WTC11 (cell line): ENCODE measurements around the gene SLC16A13. TPM values are rescaled to one million over a fixed set of nuclear protein-coding genes. Genes with fewer than 3 reads are reported as not detected.

Experiments used
- ATAC-seq: fragments of 200-7000 bp; cut with Tn5 transposase; 2 replicates; pipeline ENCODE4 v1.10.0; 2021; ENCODE audit warnings: mild to moderate bottlenecking, moderate library complexity
- CTCF ChIA-PET: fragments of 300-600 bp; sonication (Branson Sonifier 250); formaldehyde crosslinking; loops from one replicate; lab custom pipeline; 2021; ENCODE audit warnings: antibody characterized with exemption; lab: Charles Lee
- POLR2A ChIA-PET: fragments of 350-600 bp; sonication (Branson Sonifier 250); formaldehyde crosslinking; loops from one replicate; lab custom pipeline; 2021; ENCODE audit warnings: antibody characterized with exemption; lab: Charles Lee
- DNase-seq: peaks from one replicate; pipeline ENCODE4 v3.0.0; 2021; ENCODE audit warnings: low spot score
- H3K27ac Mint-ChIP-seq: 2 replicates; pipeline ENCODE4 v1.8.0; 2021; ENCODE audit warnings: mixed read lengths
- H3K27me3 Mint-ChIP-seq: 2 replicates; pipeline ENCODE4 v1.8.0; 2021; ENCODE audit warnings: low read depth, mild to moderate bottlenecking, moderate library complexity, mixed read lengths
- H3K36me3 Mint-ChIP-seq: 2 replicates; pipeline ENCODE4 v1.8.0; 2021; ENCODE audit warnings: mixed read lengths
- H3K4me1 Mint-ChIP-seq: 2 replicates; pipeline ENCODE4 v1.8.0; 2022; ENCODE audit warnings: mixed read lengths
- H3K4me3 Mint-ChIP-seq: 2 replicates; pipeline ENCODE4 v1.8.0; 2021; ENCODE audit warnings: mild to moderate bottlenecking, moderate library complexity, mixed read lengths
- H3K9me3 Mint-ChIP-seq: 2 replicates; pipeline ENCODE4 v1.8.0; 2021; ENCODE audit warnings: mixed read lengths
- CBFB ChIP-seq: sonication (generic); formaldehyde crosslinking; IDR thresholded peaks from 2 replicates; pipeline ENCODE4 v1.8.1; 2022; ENCODE audit warnings: mild to moderate bottlenecking, low read depth, missing genetic modification reagents
- ELF4 ChIP-seq: sonication (generic); formaldehyde crosslinking; IDR thresholded peaks from 2 replicates; pipeline ENCODE4 v1.8.1; 2022; ENCODE audit warnings: low read depth, mild to moderate bottlenecking, moderate library complexity, missing genetic modification reagents
- GRHL2 ChIP-seq: fragments of 250-450 bp; sonication (Bioruptor Pico); IDR thresholded peaks from 2 replicates; pipeline ENCODE4 v1.8.0; 2022; ENCODE audit warnings: mild to moderate bottlenecking, moderate library complexity; ENCODE audit not compliant: insufficient replicate concordance, severe bottlenecking
- HMGA2 ChIP-seq: fragments of 250-450 bp; sonication (Bioruptor Pico); IDR thresholded peaks from 2 replicates; pipeline ENCODE4 v1.4.0; 2021; ENCODE audit warnings: mild to moderate bottlenecking, moderate library complexity
- JAZF1 ChIP-seq: fragments of 250-450 bp; sonication (Bioruptor Pico); IDR thresholded peaks from 2 replicates; pipeline ENCODE4 v1.9.0; 2021; ENCODE audit warnings: moderate library complexity, mild to moderate bottlenecking, inconsistent platforms
- MYBL2 ChIP-seq: sonication (generic); formaldehyde crosslinking; IDR thresholded peaks from 2 replicates; pipeline ENCODE4 v1.8.1; 2023; ENCODE audit warnings: mild to moderate bottlenecking, moderate library complexity, missing genetic modification reagents
- NFE2L1 ChIP-seq: sonication (generic); formaldehyde crosslinking; IDR thresholded peaks from 2 replicates; pipeline ENCODE4 v1.8.1; 2023; ENCODE audit warnings: missing genetic modification reagents
- NR2C2 ChIP-seq: sonication (generic); formaldehyde crosslinking; IDR thresholded peaks from 2 replicates; pipeline ENCODE4 v1.8.0; 2022; ENCODE audit warnings: mild to moderate bottlenecking, missing genetic modification reagents
- NR3C1 ChIP-seq: sonication (generic); formaldehyde crosslinking; conservative IDR thresholded peaks from 2 replicates; pipeline ENCODE4 v1.8.1; 2023; ENCODE audit warnings: low read depth, mild to moderate bottlenecking, missing genetic modification reagents
- OVOL2 ChIP-seq: fragments of 250-450 bp; sonication (Bioruptor Pico); IDR thresholded peaks from 2 replicates; pipeline ENCODE4 v1.9.0; 2021; ENCODE audit warnings: mild to moderate bottlenecking, borderline replicate concordance
- PRRX2 ChIP-seq: fragments of 250-450 bp; sonication (Bioruptor Pico); IDR thresholded peaks from 2 replicates; pipeline ENCODE4 v1.8.0; 2021; ENCODE audit warnings: mild to moderate bottlenecking
- SMAD3 ChIP-seq: sonication (generic); formaldehyde crosslinking; IDR thresholded peaks from 2 replicates; pipeline ENCODE4 v1.8.0; 2022; ENCODE audit warnings: missing genetic modification reagents, mild to moderate bottlenecking, borderline replicate concordance
- TCF7 ChIP-seq: sonication (generic); formaldehyde crosslinking; IDR thresholded peaks from 2 replicates; pipeline ENCODE4 v1.8.0; 2022; ENCODE audit warnings: mild to moderate bottlenecking, low read depth, missing genetic modification reagents, moderate library complexity
- TEAD1 ChIP-seq: sonication (generic); formaldehyde crosslinking; IDR thresholded peaks from 2 replicates; pipeline ENCODE4 v1.8.0; 2022; ENCODE audit warnings: mild to moderate bottlenecking, missing genetic modification reagents
- ZNF219 ChIP-seq: sonication (generic); formaldehyde crosslinking; IDR thresholded peaks from 2 replicates; pipeline ENCODE4 v1.8.0; 2023; ENCODE audit warnings: missing genetic modification reagents, mild to moderate bottlenecking, borderline replicate concordance
- ZNF232 ChIP-seq: sonication (generic); formaldehyde crosslinking; IDR thresholded peaks from 2 replicates; pipeline ENCODE4 v1.8.0; 2022; ENCODE audit warnings: mild to moderate bottlenecking, missing genetic modification reagents
- ZNF317 ChIP-seq: sonication (generic); formaldehyde crosslinking; IDR thresholded peaks from 2 replicates; pipeline ENCODE4 v1.8.1; 2023; ENCODE audit warnings: low read depth, mild to moderate bottlenecking, moderate library complexity, missing genetic modification reagents, borderline replicate concordance
- ZNF396 ChIP-seq: fragments of 250-450 bp; sonication (Bioruptor Pico); IDR thresholded peaks from 2 replicates; pipeline ENCODE4 v1.8.0; 2021; ENCODE audit warnings: mild to moderate bottlenecking, moderate library complexity, borderline replicate concordance
- total RNA-seq: library from RNA; stranded (reverse); gene quantifications from 3 replicates; pipeline ENCODE4 v1.2.3, GENCODE V29; 2021
- TF ChIP-seq, protein P1 (sequence below): sonication (generic); formaldehyde crosslinking; IDR thresholded peaks from 2 replicates; pipeline ENCODE4 v1.8.0; 2023; ENCODE audit warnings: missing genetic modification reagents
- TF ChIP-seq, protein P2 (sequence below): sonication (generic); formaldehyde crosslinking; IDR thresholded peaks from 2 replicates; pipeline ENCODE4 v1.8.1; 2023; ENCODE audit warnings: mild to moderate bottlenecking, missing genetic modification reagents, moderate library complexity
- TF ChIP-seq, protein P3 (sequence below): sonication (generic); formaldehyde crosslinking; IDR thresholded peaks from 2 replicates; pipeline ENCODE4 v1.8.1; 2022; ENCODE audit warnings: mild to moderate bottlenecking, missing genetic modification reagents, moderate library complexity, borderline replicate concordance
- TF ChIP-seq, protein P4 (sequence below): fragments of 250-450 bp; sonication (Bioruptor Pico); IDR thresholded peaks from 2 replicates; pipeline ENCODE4 v1.9.0; 2021; ENCODE audit warnings: mild to moderate bottlenecking
- TF ChIP-seq, protein P5 (sequence below): sonication (generic); formaldehyde crosslinking; IDR thresholded peaks from 2 replicates; pipeline ENCODE4 v1.8.0; 2022; ENCODE audit warnings: mild to moderate bottlenecking, missing genetic modification reagents
- TF ChIP-seq, protein P6 (sequence below): sonication (generic); formaldehyde crosslinking; IDR thresholded peaks from 2 replicates; pipeline ENCODE4 v1.8.1; 2022; ENCODE audit warnings: mild to moderate bottlenecking, moderate library complexity, missing genetic modification reagents
- TF ChIP-seq, protein P7 (sequence below): fragments of 250-450 bp; sonication (Bioruptor Pico); IDR thresholded peaks from 2 replicates; pipeline ENCODE4 v2.1.2; 2022; ENCODE audit warnings: mild to moderate bottlenecking, moderate library complexity

Gene SLC16A13
- total RNA-seq, 1 experiment from 2014 or later, result 5.2 TPM

DNA sequence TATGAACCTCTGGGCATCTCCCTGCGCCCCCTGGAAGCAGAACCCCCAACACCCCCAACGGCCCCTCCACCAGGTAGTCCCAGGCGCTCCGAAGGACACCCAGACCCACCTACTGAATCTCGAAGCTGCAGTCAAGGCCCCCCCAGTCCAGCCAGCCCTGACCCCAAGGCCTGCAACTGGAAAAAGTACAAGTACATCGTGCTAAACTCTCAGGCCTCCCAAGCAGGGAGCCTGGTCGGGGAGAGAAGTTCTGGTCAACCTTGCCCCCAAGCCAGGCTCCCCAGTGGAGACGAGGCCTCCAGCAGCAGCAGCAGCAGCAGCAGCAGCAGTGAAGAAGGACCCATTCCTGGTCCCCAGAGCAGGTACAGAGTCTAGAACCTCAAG is 11.4 kb upstream of the SLC16A13 start:
- Mint-ChIP-seq H3K4me1 (peaks cover 41% of the 10 kb centered on the region), H3K4me3 (no peak overlapping the region)

DNA sequence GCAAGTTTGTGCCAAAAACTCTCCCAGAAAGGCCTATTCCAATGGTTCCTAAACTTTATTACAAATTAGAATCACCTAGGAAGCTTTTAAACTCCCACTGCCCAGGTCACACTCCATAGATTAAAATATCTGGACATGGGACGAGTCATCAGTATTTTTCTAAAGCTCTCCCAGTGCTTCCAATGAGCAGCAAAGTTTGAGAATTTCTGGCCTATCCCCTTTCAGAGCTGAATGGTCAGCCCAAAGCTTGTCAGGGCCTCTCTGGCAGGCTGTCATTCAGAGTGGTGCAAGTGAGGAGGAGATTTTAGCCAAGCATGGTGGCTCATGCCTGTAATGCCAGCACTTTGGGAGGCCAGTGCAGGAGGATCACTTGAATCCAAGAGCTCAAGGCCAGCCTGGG is 10.6 kb upstream of the SLC16A13 start:
- peaks cover 25% of the 10 kb centered on the region for H3K36me3 Mint-ChIP-seq
- peaks cover 47% of the 10 kb centered on the region for H3K27me3 Mint-ChIP-seq
- DNase-seq, result no peak
- H3K9me3 Mint-ChIP-seq, result no peaks in the 10 kb centered on the region
- H3K27ac Mint-ChIP-seq, result no peak overlapping the region
- ATAC-seq, result no peak
- ChIA-PET POLR2A (interaction anchor here (1.4 kb wide), 1 partner anchor 10 kb away, joined by 4 read pairs; the partner anchor contains the start of gene SLC16A13), CTCF (interaction anchor here (0.8 to 1.2 kb wide), 2 partner anchors 29 to 139 kb away, joined by 3 read pairs; partner anchors contain the start of gene ALOX12)
- H3K4me3 Mint-ChIP-seq, result no peak overlapping the region
- H3K4me1 Mint-ChIP-seq, result peaks cover 34% of the 10 kb centered on the region
- TF ChIP-seq ZNF396 (CRISPR knock-in tag), result no peak
- TF ChIP-seq, protein P1, sequence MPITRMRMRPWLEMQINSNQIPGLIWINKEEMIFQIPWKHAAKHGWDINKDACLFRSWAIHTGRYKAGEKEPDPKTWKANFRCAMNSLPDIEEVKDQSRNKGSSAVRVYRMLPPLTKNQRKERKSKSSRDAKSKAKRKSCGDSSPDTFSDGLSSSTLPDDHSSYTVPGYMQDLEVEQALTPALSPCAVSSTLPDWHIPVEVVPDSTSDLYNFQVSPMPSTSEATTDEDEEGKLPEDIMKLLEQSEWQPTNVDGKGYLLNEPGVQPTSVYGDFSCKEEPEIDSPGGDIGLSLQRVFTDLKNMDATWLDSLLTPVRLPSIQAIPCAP (CRISPR knock-in tag), result no peak
- TF ChIP-seq ZNF317, result no peak
- TF ChIP-seq MYBL2 (CRISPR knock-in tag), result no peak
- no peak for TF ChIP-seq NR2C2 (CRISPR knock-in tag)
- TF ChIP-seq JAZF1, result no peak
- no peak for TF ChIP-seq PRRX2 (CRISPR knock-in tag)
- TF ChIP-seq HMGA2 (CRISPR knock-in tag), result no peak
- no peak for TF ChIP-seq NFE2L1 (CRISPR knock-in tag)

More for the DNA sequence above, 11.4 kb upstream of the SLC16A13 start:
- TF ChIP-seq SMAD3 (CRISPR knock-in tag) (no peak), GRHL2 (no peak), ZNF219 (CRISPR knock-in tag) (no peak), OVOL2 (CRISPR knock-in tag) (no peak), TEAD1 (CRISPR knock-in tag) (no peak), PRRX2 (CRISPR knock-in tag) (no peak), ZNF232 (CRISPR knock-in tag) (no peak), CBFB (CRISPR knock-in tag) (no peak), NR2C2 (CRISPR knock-in tag) (no peak), TCF7 (CRISPR knock-in tag) (no peak), NR3C1 (CRISPR knock-in tag) (no peak), ELF4 (no peak)
- TF ChIP-seq, protein P2, sequence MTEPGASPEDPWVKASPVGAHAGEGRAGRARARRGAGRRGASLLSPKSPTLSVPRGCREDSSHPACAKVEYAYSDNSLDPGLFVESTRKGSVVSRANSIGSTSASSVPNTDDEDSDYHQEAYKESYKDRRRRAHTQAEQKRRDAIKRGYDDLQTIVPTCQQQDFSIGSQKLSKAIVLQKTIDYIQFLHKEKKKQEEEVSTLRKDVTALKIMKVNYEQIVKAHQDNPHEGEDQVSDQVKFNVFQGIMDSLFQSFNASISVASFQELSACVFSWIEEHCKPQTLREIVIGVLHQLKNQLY, result no peak
- TF ChIP-seq, protein P3, sequence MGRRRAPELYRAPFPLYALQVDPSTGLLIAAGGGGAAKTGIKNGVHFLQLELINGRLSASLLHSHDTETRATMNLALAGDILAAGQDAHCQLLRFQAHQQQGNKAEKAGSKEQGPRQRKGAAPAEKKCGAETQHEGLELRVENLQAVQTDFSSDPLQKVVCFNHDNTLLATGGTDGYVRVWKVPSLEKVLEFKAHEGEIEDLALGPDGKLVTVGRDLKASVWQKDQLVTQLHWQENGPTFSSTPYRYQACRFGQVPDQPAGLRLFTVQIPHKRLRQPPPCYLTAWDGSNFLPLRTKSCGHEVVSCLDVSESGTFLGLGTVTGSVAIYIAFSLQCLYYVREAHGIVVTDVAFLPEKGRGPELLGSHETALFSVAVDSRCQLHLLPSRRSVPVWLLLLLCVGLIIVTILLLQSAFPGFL (CRISPR knock-in tag), result no peak
- TF ChIP-seq, protein P4, sequence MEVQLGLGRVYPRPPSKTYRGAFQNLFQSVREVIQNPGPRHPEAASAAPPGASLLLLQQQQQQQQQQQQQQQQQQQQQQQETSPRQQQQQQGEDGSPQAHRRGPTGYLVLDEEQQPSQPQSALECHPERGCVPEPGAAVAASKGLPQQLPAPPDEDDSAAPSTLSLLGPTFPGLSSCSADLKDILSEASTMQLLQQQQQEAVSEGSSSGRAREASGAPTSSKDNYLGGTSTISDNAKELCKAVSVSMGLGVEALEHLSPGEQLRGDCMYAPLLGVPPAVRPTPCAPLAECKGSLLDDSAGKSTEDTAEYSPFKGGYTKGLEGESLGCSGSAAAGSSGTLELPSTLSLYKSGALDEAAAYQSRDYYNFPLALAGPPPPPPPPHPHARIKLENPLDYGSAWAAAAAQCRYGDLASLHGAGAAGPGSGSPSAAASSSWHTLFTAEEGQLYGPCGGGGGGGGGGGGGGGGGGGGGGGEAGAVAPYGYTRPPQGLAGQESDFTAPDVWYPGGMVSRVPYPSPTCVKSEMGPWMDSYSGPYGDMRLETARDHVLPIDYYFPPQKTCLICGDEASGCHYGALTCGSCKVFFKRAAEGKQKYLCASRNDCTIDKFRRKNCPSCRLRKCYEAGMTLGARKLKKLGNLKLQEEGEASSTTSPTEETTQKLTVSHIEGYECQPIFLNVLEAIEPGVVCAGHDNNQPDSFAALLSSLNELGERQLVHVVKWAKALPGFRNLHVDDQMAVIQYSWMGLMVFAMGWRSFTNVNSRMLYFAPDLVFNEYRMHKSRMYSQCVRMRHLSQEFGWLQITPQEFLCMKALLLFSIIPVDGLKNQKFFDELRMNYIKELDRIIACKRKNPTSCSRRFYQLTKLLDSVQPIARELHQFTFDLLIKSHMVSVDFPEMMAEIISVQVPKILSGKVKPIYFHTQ (CRISPR knock-in tag), result no peak
- TF ChIP-seq, protein P5, sequence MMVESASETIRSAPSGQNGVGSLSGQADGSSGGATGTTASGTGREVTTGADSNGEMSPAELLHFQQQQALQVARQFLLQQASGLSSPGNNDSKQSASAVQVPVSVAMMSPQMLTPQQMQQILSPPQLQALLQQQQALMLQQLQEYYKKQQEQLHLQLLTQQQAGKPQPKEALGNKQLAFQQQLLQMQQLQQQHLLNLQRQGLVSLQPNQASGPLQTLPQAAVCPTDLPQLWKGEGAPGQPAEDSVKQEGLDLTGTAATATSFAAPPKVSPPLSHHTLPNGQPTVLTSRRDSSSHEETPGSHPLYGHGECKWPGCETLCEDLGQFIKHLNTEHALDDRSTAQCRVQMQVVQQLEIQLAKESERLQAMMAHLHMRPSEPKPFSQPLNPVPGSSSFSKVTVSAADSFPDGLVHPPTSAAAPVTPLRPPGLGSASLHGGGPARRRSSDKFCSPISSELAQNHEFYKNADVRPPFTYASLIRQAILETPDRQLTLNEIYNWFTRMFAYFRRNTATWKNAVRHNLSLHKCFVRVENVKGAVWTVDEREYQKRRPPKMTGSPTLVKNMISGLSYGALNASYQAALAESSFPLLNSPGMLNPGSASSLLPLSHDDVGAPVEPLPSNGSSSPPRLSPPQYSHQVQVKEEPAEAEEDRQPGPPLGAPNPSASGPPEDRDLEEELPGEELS (CRISPR knock-in tag), result no peak
- TF ChIP-seq, protein P6, sequence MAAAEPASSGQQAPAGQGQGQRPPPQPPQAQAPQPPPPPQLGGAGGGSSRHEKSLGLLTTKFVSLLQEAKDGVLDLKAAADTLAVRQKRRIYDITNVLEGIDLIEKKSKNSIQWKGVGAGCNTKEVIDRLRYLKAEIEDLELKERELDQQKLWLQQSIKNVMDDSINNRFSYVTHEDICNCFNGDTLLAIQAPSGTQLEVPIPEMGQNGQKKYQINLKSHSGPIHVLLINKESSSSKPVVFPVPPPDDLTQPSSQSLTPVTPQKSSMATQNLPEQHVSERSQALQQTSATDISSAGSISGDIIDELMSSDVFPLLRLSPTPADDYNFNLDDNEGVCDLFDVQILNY (CRISPR knock-in tag), result no peak
- TF ChIP-seq, protein P7, sequence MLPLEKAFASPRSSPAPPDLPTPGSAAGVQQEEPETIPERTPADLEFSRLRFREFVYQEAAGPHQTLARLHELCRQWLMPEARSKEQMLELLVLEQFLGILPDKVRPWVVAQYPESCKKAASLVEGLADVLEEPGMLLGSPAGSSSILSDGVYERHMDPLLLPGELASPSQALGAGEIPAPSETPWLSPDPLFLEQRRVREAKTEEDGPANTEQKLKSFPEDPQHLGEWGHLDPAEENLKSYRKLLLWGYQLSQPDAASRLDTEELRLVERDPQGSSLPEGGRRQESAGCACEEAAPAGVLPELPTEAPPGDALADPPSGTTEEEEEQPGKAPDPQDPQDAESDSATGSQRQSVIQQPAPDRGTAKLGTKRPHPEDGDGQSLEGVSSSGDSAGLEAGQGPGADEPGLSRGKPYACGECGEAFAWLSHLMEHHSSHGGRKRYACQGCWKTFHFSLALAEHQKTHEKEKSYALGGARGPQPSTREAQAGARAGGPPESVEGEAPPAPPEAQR, result no peak
- POLR2A ChIA-PET, result interaction anchor here (0.8 to 1.5 kb wide), 2 partner anchors 11 to 18 kb away, joined by 3 to 10 read pairs; partner anchors contain the start of gene SLC16A13
- Mint-ChIP-seq H3K27ac (no peak overlapping the region), H3K9me3 (no peaks in the 10 kb centered on the region), H3K27me3 (peaks cover 49% of the 10 kb centered on the region), H3K36me3 (peaks cover 18% of the 10 kb centered on the region)
- DNase-seq (no peak), ATAC-seq (no peak)
- CTCF ChIA-PET, result interaction anchor here (0.8 to 3.2 kb wide), 10 partner anchors 11 to 171 kb away, joined by 3 to 34 read pairs (median 5); partner anchors contain the start of gene SLC16A13
